Activated CD4-positive, alpha-beta memory T cell treated with anti-CD3 and anti-CD28 coated beads, Interleukin-2, amount 10 ng/mL, durations not matched to agents 7 days and 5 days (primary cell): ENCODE results near the gene MYO5C. TPM values are rescaled to one million over a fixed set of nuclear protein-coding genes. Genes with fewer than 3 reads are reported as not detected.
"Not testable (repeated sequence)": the region's sequence is repeated elsewhere in the genome, so short reads cannot be mapped to it uniquely, and the experiment has no call there.

Source experiments
- CTCF ChIA-PET: fragments of 350-600 bp; sonication (Branson Sonifier 250); formaldehyde crosslinking; loops from one replicate; lab custom pipeline; 2021; ENCODE audit warnings: antibody characterized with exemption, inconsistent platforms; lab: Charles Lee
- POLR2A ChIA-PET: fragments of 350-600 bp; sonication (Branson Sonifier 250); formaldehyde crosslinking; loops from one replicate; lab custom pipeline; 2021; ENCODE audit warnings: antibody characterized with exemption; lab: Charles Lee
- DNase-seq: peaks from one replicate; pipeline ENCODE4 v3.0.0-alpha.2; 2020
- H3K27ac Mint-ChIP-seq: one replicate; pipeline ENCODE4 v1.8.0; 2021; ENCODE audit warnings: mild to moderate bottlenecking, mixed read lengths
- H3K27me3 Mint-ChIP-seq: one replicate; pipeline ENCODE4 v1.8.0; 2021; ENCODE audit warnings: mixed read lengths
- H3K36me3 Mint-ChIP-seq: one replicate; pipeline ENCODE4 v1.8.0; 2021; ENCODE audit warnings: low read depth, mixed read lengths
- H3K4me1 Mint-ChIP-seq: one replicate; pipeline ENCODE4 v1.8.0; 2021; ENCODE audit warnings: mixed read lengths
- H3K4me3 Mint-ChIP-seq: one replicate; pipeline ENCODE4 v1.8.0; 2021; ENCODE audit warnings: mild to moderate bottlenecking, mixed read lengths
- H3K9me3 Mint-ChIP-seq: one replicate; pipeline ENCODE4 v1.8.0; 2021; ENCODE audit warnings: mixed read lengths
- total RNA-seq, 2 experiments: library from RNA; stranded (reverse); gene quantifications; one replicate each; pipeline ENCODE4 v1.2.3, GENCODE V29; 2021

MYO5C gene
- total RNA-seq, 2 experiments from 2014 or later, result 1.3 to 1.4 TPM

GRCh38 chr15:52178765-52179164 is 116.8 kb downstream of the MYO5C start:
- Mint-ChIP-seq H3K4me3 (peak overlapping the region; percentile 89), H3K27ac (peak overlapping the region; percentile 91), H3K4me1 (peaks cover 37% of the 10 kb centered on the region), H3K27me3 (no peaks in the 10 kb centered on the region), H3K9me3 (no peaks in the 10 kb centered on the region), H3K36me3 (peaks cover 9% of the 10 kb centered on the region)
- ChIA-PET POLR2A (interaction anchor here (0.8 to 3.7 kb wide), 26 partner anchors 8 to 501 kb away, joined by 3 to 31 read pairs (median 5); partner anchors contain the start of genes ATOSA, GNB5, LEO1 and MAPK6), CTCF (interaction anchor here (0.7 to 3.2 kb wide), 17 partner anchors 8 to 290 kb away, joined by 3 to 24 read pairs (median 5); partner anchors contain the start of gene LEO1)
- DNase-seq, result no peak

- H3K4me1 Mint-ChIP-seq, result peaks cover 18% of the 10 kb centered on the region
- peaks cover 20% of the 10 kb centered on the region for H3K36me3 Mint-ChIP-seq
- H3K4me3 Mint-ChIP-seq, result no peak overlapping the region
- H3K9me3 Mint-ChIP-seq, result peaks cover 3% of the 10 kb centered on the region
- no peak overlapping the region for H3K27ac Mint-ChIP-seq
- no peaks in the 10 kb centered on the region for H3K27me3 Mint-ChIP-seq
- DNase-seq, result no peak
- POLR2A ChIA-PET, result no interaction called here
- CTCF ChIA-PET, result interaction anchor here (0.8 to 1.8 kb wide), 2 partner anchors 14 to 36 kb away, joined by 3 to 6 read pairs; no protein-coding TSS in a partner anchor
These were observed 122.7 kb downstream of the MYO5C start for GRCh38 chr15:52172869-52173268.

- POLR2A ChIA-PET, result interaction anchor here (2.7 kb wide), 1 partner anchor 8 kb away, joined by 15 read pairs; no protein-coding TSS in a partner anchor
- Mint-ChIP-seq H3K27me3 (no peaks in the 10 kb centered on the region), H3K4me1 (peaks cover 14% of the 10 kb centered on the region), H3K36me3 (peaks cover 17% of the 10 kb centered on the region), H3K9me3 (peaks cover 3% of the 10 kb centered on the region), H3K4me3 (no peak overlapping the region), H3K27ac (no peak overlapping the region)
- CTCF ChIA-PET, result interaction anchor here (1.2 to 2.3 kb wide), 2 partner anchors 8 to 13 kb away, joined by 12 read pairs; no protein-coding TSS in a partner anchor
- DNase-seq, result no peak
These were observed 123.8 kb downstream of the MYO5C start for GRCh38 chr15:52171807-52172206.

- Mint-ChIP-seq H3K9me3 (peaks cover 3% of the 10 kb centered on the region), H3K27me3 (no peaks in the 10 kb centered on the region), H3K27ac (no peak overlapping the region), H3K4me3 (no peak overlapping the region), H3K36me3 (peaks cover 14% of the 10 kb centered on the region), H3K4me1 (peaks cover 10% of the 10 kb centered on the region)
- DNase-seq, result no peak
- POLR2A ChIA-PET, result interaction anchor here (0.6 to 2.7 kb wide), 2 partner anchors 9 to 284 kb away, joined by 3 to 15 read pairs; no protein-coding TSS in a partner anchor
- CTCF ChIA-PET, result interaction anchor here (0.5 to 2.3 kb wide), 5 partner anchors 8 to 207 kb away, joined by 3 to 12 read pairs (median 5); no protein-coding TSS in a partner anchor
These were observed 124.2 kb downstream of the MYO5C start for GRCh38 chr15:52171386-52171785.

- not testable (repeated sequence) for H3K9me3 Mint-ChIP-seq, H3K4me3 Mint-ChIP-seq, H3K27ac Mint-ChIP-seq, DNase-seq, H3K27me3 Mint-ChIP-seq
- Mint-ChIP-seq H3K4me1 (peaks cover 15% of the 10 kb centered on the region), H3K36me3 (peaks cover 14% of the 10 kb centered on the region)
- CTCF ChIA-PET, result interaction anchor here (0.6 to 2.3 kb wide), 3 partner anchors 15 to 71 kb away, joined by 3 to 12 read pairs (median 5); no protein-coding TSS in a partner anchor
- POLR2A ChIA-PET, result interaction anchor here (1.6 to 2.7 kb wide), 2 partner anchors 10 to 198 kb away, joined by 4 to 15 read pairs; partner anchors contain the start of gene LEO1
These were observed 125.4 kb downstream of the MYO5C start for GRCh38 chr15:52170199-52170598.

- peaks cover 23% of the 10 kb centered on the region for H3K36me3 Mint-ChIP-seq
- H3K4me1 Mint-ChIP-seq, result peaks cover 14% of the 10 kb centered on the region
- not testable (repeated sequence) for H3K27me3 Mint-ChIP-seq, H3K27ac Mint-ChIP-seq, H3K9me3 Mint-ChIP-seq, H3K4me3 Mint-ChIP-seq, DNase-seq
- POLR2A ChIA-PET, result interaction anchor here (6.1 kb wide), 1 partner anchor 14 kb away, joined by 21 read pairs; no protein-coding TSS in a partner anchor
- CTCF ChIA-PET, result interaction anchor here (1.0 to 2.7 kb wide), 6 partner anchors 13 to 63 kb away, joined by 3 to 9 read pairs (median 4); no protein-coding TSS in a partner anchor
These were observed 130.0 kb downstream of the MYO5C start for GRCh38 chr15:52165494-52166131.

- H3K27ac Mint-ChIP-seq, result no peak overlapping the region
- ChIA-PET CTCF (interaction anchor here (0.6 to 3.8 kb wide), 8 partner anchors 11 to 1969 kb away, joined by 3 to 16 read pairs (median 4); no protein-coding TSS in a partner anchor), POLR2A (interaction anchor here (6.1 kb wide), 1 partner anchor 14 kb away, joined by 21 read pairs; no protein-coding TSS in a partner anchor)
- peaks cover 13% of the 10 kb centered on the region for H3K4me1 Mint-ChIP-seq
- no peak for DNase-seq
- peaks cover 1% of the 10 kb centered on the region for H3K9me3 Mint-ChIP-seq
- peaks cover 19% of the 10 kb centered on the region for H3K36me3 Mint-ChIP-seq
- H3K27me3 Mint-ChIP-seq, result no peaks in the 10 kb centered on the region
- no peak overlapping the region for H3K4me3 Mint-ChIP-seq
These were observed 130.9 kb downstream of the MYO5C start for GRCh38 chr15:52164631-52165265.

- no peak for DNase-seq
- CTCF ChIA-PET, result interaction anchor here (0.7 to 3.8 kb wide), 5 partner anchors 13 to 64 kb away, joined by 3 to 16 read pairs (median 5); no protein-coding TSS in a partner anchor
- POLR2A ChIA-PET, result interaction anchor here (0.5 to 6.1 kb wide), 2 partner anchors 16 to 85 kb away, joined by 3 to 21 read pairs; no protein-coding TSS in a partner anchor
- Mint-ChIP-seq H3K4me1 (peaks cover 12% of the 10 kb centered on the region), H3K36me3 (peaks cover 21% of the 10 kb centered on the region), H3K27ac (no peak overlapping the region), H3K9me3 (no peaks in the 10 kb centered on the region), H3K4me3 (no peak overlapping the region), H3K27me3 (no peaks in the 10 kb centered on the region)
These were observed 132.0 kb downstream of the MYO5C start for GRCh38 chr15:52163321-52164190.

GRCh38 chr15:52162876-52163275 is 132.7 kb downstream of the MYO5C start:
- Mint-ChIP-seq H3K27me3 (no peaks in the 10 kb centered on the region), H3K9me3 (no peaks in the 10 kb centered on the region), H3K27ac (no peak overlapping the region), H3K36me3 (peaks cover 21% of the 10 kb centered on the region), H3K4me1 (peaks cover 12% of the 10 kb centered on the region), H3K4me3 (no peak overlapping the region)
- DNase-seq, result no peak
- ChIA-PET POLR2A (interaction anchor here (6.1 kb wide), 1 partner anchor 16 kb away, joined by 21 read pairs; no protein-coding TSS in a partner anchor), CTCF (interaction anchor here (0.7 to 3.8 kb wide), 3 partner anchors 31 to 64 kb away, joined by 3 to 16 read pairs (median 5); no protein-coding TSS in a partner anchor)

- peaks cover 12% of the 10 kb centered on the region for H3K4me1 Mint-ChIP-seq
- ChIA-PET POLR2A (interaction anchor here (6.1 kb wide), 1 partner anchor 17 kb away, joined by 21 read pairs; no protein-coding TSS in a partner anchor), CTCF (interaction anchor here (3.8 kb wide), 1 partner anchor 46 kb away, joined by 16 read pairs; no protein-coding TSS in a partner anchor)
- no peaks in the 10 kb centered on the region for H3K9me3 Mint-ChIP-seq
- H3K27ac Mint-ChIP-seq, result no peak overlapping the region
- peaks cover 21% of the 10 kb centered on the region for H3K36me3 Mint-ChIP-seq
- no peak for DNase-seq
- no peak overlapping the region for H3K4me3 Mint-ChIP-seq
- no peaks in the 10 kb centered on the region for H3K27me3 Mint-ChIP-seq
These were observed 133.3 kb downstream of the MYO5C start for GRCh38 chr15:52162260-52162659.

GRCh38 chr15:52161406-52161966 is 134.1 kb downstream of the MYO5C start:
- Mint-ChIP-seq H3K27ac (no peak overlapping the region), H3K36me3 (peaks cover 21% of the 10 kb centered on the region), H3K4me3 (no peak overlapping the region), H3K4me1 (peaks cover 12% of the 10 kb centered on the region), H3K9me3 (no peaks in the 10 kb centered on the region), H3K27me3 (no peaks in the 10 kb centered on the region)
- no peak for DNase-seq
- ChIA-PET POLR2A (no interaction called here), CTCF (interaction anchor here (3.8 kb wide), 1 partner anchor 47 kb away, joined by 16 read pairs; no protein-coding TSS in a partner anchor)
